IPS-20b (cell line): ENCODE data around the gene RAB3D.
"Not testable (repeated sequence)": the region's sequence is repeated elsewhere in the genome, so short reads cannot be mapped to it uniquely, and the experiment has no call there.

Source experiments
- H3K27ac ChIP-seq: one replicate; pipeline ENCODE4 v1.5.1; 2013; ENCODE audit warnings: low read length
- H3K27me3 ChIP-seq: 2 replicates; pipeline ENCODE4 v1.6.1; 2013; ENCODE audit warnings: mild to moderate bottlenecking, low read length, inconsistent platforms; ENCODE audit not compliant: insufficient read depth
- H3K36me3 ChIP-seq: 2 replicates; pipeline ENCODE4 v1.6.1; 2013; ENCODE audit warnings: low read depth, mild to moderate bottlenecking, inconsistent platforms, low read length, moderate library complexity; ENCODE audit not compliant: insufficient read depth
- H3K4me1 ChIP-seq: 2 replicates; pipeline ENCODE4 v1.6.1; 2013; ENCODE audit warnings: mild to moderate bottlenecking, control low read depth, inconsistent platforms, low read length, moderate library complexity; ENCODE audit not compliant: insufficient read depth
- H3K4me3 ChIP-seq: 2 replicates; pipeline ENCODE4 v1.5.1; 2013; ENCODE audit warnings: mild to moderate bottlenecking, low read length, inconsistent platforms
- H3K9ac ChIP-seq: 2 replicates; pipeline ENCODE4 v1.6.1; 2013; ENCODE audit warnings: low read depth, mild to moderate bottlenecking, inconsistent platforms, low read length, moderate library complexity
- H3K9me3 ChIP-seq: 2 replicates; pipeline ENCODE4 v1.6.1; 2013; ENCODE audit warnings: mild to moderate bottlenecking, low read depth, low read length, inconsistent platforms; ENCODE audit not compliant: insufficient read depth

RAB3D gene, protein sequence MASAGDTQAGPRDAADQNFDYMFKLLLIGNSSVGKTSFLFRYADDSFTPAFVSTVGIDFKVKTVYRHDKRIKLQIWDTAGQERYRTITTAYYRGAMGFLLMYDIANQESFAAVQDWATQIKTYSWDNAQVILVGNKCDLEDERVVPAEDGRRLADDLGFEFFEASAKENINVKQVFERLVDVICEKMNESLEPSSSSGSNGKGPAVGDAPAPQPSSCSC

DNA sequence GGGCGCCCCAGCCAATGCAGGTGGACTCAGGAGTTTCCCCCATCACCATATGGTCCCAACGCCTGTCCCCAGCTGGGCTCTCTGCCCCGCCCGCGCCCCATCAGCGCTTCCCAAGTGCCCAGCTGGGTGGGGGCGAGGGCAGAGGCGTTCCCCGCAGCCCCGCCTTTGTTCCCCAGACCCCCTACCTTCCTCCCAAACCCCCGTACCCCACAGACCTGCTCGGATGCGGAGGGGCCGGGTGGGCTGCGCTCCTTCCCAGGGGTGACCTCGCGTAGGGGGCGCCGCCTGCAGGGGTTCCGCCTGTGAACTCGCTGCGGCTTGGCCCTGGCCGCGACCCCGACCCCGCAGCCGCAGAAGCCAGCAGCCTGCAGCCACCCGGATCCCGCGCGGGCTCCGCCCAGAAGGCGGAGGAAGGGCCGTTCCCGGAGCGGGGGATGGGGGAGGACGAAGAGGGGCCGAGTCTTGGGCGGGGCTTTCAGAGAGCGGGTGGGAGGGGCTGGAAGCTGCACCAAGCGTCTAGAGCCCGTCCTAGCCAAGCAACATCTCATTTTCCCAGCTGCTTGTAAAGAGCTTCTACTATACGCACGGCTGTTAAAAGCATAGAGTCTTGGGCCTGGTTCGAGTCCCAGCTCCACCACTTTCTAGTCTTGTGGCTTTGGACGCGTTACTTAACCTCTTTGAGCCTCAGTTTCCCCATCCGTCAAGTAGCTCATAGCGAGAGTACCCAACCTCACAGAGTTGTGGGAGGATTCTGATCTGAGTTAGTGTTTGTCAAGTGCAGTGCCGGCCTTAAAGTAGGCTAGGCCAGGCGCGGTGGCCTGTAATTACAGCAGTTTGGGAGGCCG is at the start of gene RAB3D:
Gene RAB3D (minus strand): TSS at position 404 of the 845 bp plus-strand sequence. CDS start 2,258 bp downstream, outside the sequence.
- no peaks in the 10 kb centered on the region for H3K27me3 ChIP-seq
- H3K9ac ChIP-seq = peak within 1 kb of the TSS; percentile 69; the same call in 1 of the 2 replicates
- H3K4me3 ChIP-seq = peak within 1 kb of the TSS; percentile 79
- no peaks in the 10 kb centered on the region; the same call in 1 of the 2 replicates for H3K4me1 ChIP-seq
- H3K27ac ChIP-seq = no peak within 1 kb of the TSS
- peaks cover 8% of the 10 kb centered on the region for H3K36me3 ChIP-seq
- no peaks in the 10 kb centered on the region for H3K9me3 ChIP-seq

DNA sequence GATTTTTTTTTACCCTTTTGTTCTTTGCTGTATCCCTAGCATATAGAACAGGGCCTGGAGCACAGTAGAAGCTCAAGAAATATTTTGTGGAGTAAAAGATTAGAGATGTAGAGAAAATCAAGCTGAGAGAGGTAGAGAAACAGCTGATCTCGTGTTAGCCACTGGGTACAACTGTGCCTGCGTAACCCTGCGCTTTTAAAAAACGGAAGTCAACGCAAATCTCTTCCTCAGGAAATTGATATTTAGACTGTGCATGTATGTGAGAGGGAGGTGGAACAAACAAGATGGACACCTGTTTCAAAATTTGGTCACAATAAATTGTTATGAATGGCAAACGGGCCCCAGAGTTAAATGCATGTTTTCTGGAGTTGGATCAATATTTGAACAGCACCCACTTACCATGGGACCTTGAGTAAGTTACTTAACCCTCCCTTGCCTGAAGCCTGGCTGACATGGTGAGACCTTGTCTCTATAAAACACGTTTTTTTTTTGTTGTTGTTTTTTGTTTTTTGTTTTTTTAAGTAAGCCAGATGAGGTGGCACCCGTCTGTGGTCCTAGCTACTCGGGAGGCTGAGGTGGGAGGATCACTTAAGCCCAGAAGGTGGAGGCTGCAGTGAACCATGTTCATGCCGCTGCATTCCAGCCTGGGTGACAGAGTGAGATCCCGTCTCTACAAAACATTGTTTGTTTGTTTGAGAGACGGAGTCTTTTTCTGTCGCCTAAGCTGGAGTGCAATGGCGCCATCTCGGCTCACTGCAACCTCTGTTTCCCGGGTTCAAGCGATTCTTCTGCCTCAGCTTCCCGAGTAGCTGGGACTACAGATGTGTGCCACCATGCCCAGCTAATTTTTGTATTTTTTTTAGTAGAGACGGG is 47.9 kb upstream of the RAB3D start:
- H3K9me3 ChIP-seq = no peaks in the 10 kb centered on the region
- H3K36me3 ChIP-seq = no peaks in the 10 kb centered on the region
- no peak overlapping the region for H3K27ac ChIP-seq
- H3K27me3 ChIP-seq = peaks cover 14% of the 10 kb centered on the region; the same call in 1 of the 2 replicates
- H3K4me3 ChIP-seq = no peak overlapping the region
- no peaks in the 10 kb centered on the region for H3K4me1 ChIP-seq
- H3K9ac ChIP-seq = no peak overlapping the region

DNA sequence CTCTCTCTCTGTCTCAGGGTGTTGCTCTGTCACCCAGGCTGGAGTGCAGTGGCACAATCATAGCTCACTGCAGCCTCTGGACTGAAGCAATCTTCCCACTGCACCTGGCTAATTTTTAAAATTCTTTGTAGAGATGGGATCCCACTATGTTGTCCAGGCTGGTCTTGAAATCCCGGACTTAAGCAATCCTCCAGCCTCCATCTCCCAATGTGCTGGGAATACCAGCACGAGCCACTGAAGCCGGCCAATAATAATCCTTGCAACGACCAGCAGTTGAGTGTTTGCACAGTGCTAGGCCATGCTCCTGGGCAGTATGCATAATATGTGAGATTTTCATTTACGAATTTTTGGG is 45.3 kb upstream of the RAB3D start:
- Histone ChIP-seq H3K4me3 (no peak overlapping the region), H3K9ac (no peak overlapping the region; the same call in 1 of the 2 replicates), H3K27ac (no peak overlapping the region)

DNA sequence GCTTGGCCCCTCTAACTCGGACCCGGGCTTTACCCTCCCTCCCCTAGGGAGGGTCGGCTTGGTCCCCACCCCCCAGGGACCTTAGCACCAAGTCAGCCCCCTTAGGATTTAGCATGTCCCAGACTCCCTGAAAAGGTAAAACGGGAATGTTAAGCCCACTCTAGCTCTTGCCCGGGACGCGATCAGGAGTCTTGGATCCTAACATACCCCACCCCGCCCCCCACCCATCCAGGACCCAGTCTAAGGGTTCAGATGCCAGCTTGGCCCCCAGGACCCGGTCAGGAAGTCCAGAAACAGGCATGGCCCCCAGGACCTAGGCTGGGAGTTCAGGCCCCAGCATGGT is 44.2 kb upstream of the RAB3D start:
- Histone ChIP-seq H3K4me1 (0 out of 2 replicates have a peak, but pooled peaks cover 3% of the 10 kb centered on the region), H3K27ac (no peak overlapping the region), H3K9me3 (no peaks in the 10 kb centered on the region), H3K36me3 (no peaks in the 10 kb centered on the region), H3K4me3 (peak overlapping the region; percentile 71), H3K27me3 (peaks cover 14% of the 10 kb centered on the region; the same call in 1 of the 2 replicates), H3K9ac (peak overlapping the region; percentile 45; the same call in 1 of the 2 replicates)

More for the DNA sequence above, 45.3 kb upstream of the RAB3D start:
- Histone ChIP-seq H3K4me1 (0 out of 2 replicates have a peak, but pooled peaks cover 3% of the 10 kb centered on the region), H3K27me3 (peaks cover 14% of the 10 kb centered on the region; the same call in 1 of the 2 replicates), H3K36me3 (no peaks in the 10 kb centered on the region), H3K9me3 (no peaks in the 10 kb centered on the region)

DNA sequence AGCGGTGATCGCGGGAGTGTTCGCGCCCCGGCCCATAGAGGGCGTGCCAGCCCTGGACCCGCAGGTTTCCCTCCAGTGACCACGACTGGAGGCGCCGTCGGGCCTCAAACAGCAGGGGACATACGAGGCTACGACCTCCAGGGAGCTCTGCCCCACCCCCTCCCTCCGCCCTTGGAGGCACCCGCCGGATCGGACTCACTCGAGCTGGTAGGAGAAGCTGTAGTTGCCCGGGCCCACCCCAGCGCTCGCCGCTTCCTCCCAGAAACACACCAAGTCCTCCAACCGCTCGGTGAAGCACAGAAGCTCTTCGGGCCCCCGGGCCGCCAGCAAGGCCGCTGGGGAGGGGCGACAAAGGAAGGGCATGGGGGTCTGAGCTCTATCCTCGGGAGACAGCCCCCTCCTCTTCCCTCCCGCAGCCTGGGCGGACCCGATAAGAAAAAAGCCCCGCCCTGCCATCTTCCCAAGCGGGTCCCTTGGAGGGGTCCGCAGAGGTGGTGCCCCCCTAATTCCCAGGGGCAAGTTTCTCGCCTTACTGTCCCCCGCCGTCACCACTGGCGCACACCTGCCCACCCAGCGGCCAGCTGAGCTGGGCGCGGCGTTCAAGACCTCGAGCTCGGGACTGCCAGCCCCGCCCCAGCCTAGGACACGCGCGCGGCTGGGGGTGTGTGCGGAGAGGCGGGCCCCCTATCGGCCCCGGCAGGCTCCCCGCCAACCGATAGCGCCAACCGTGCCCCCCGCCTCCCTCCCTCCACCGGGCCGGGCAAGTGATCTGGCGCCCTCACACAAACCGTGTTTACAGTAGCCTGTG is 43.6 kb upstream of the RAB3D start:
- H3K4me1 ChIP-seq = 0 out of 2 replicates have a peak, but pooled peaks cover 3% of the 10 kb centered on the region

DNA sequence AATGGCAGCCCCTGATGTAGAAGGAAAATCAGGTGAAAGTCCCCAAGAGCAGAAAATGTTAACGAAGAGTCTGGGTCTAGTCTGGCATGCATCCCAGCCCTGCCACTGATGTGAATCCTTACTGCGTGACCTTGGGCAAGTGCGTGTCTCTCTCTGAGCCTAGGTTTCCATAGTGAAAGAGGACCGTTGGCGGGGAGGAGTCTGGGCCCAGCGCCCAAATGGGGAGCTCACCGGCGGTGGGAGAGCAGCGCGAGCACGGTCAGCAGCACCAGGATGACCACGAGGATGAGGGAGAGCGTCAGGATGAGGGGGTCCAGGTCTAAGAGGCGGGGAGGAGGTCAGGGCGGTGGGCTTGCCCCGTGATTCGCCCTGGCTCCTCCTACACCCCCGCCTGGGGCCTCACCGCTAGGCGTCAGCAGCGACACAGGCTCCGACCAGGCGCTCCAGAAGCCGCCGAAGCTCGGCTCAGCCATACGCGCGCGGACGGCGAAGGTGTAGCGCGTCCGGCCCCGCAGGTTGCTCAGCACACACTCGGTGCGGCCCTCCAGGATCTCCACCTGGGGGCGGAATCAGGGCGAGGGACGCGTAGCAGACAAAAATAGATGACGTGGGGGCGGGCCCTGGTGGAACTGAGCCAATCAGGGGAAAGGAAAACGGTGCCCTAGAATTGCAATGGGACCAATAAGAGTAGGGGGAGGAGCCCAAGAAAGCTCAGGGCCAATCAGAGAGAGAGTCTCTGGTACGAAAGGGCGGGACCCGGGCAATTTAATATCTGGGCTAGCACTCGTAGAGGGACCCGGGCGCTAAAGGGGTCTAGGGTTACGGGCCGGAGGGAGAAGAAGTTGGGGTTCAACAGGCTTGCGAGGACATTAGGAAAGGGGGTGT is 41.4 kb upstream of the RAB3D start:
- peaks cover 3% of the 10 kb centered on the region; the same call in 1 of the 2 replicates for H3K4me1 ChIP-seq
- peak overlapping the region; percentile 72 for H3K4me3 ChIP-seq
- no peak overlapping the region for H3K27ac ChIP-seq
- peak overlapping the region; percentile 74; the same call in 1 of the 2 replicates for H3K9ac ChIP-seq
- H3K36me3 ChIP-seq = no peaks in the 10 kb centered on the region
- peaks cover 14% of the 10 kb centered on the region; the same call in 1 of the 2 replicates for H3K27me3 ChIP-seq
- no peaks in the 10 kb centered on the region for H3K9me3 ChIP-seq

More for the DNA sequence above, 43.6 kb upstream of the RAB3D start:
- Histone ChIP-seq H3K9ac (peak overlapping the region; percentile 45; the same call in 1 of the 2 replicates), H3K9me3 (no peaks in the 10 kb centered on the region), H3K36me3 (no peaks in the 10 kb centered on the region), H3K4me3 (peak overlapping the region; percentile 71), H3K27me3 (peaks cover 14% of the 10 kb centered on the region; the same call in 1 of the 2 replicates), H3K27ac (no peak overlapping the region)

DNA sequence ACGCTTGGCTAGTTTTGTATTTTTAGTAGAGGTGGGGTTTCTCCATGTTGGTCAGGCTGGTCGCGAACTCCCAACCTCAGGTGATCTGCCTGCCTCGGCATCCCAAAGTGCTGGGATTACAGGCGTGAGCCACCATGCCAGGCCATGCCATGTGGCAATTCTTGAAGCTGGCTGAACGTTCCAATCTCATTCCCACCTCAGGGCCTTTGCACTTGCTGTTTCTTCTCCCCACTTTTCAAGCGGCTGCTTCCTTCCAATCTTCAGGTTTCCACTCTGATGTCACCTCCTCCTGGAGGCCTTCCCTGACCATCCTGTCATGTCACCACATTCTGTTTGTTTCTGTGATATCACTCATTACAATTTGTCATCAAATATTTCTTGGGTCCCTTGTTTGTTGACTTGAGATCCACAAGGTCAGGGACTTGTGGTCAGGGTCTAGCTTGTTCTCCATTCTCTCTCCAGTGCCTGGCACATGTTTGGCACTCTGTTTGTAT is 40.4 kb upstream of the RAB3D start:
- Histone ChIP-seq H3K9me3 (no peaks in the 10 kb centered on the region), H3K27ac (no peak overlapping the region), H3K4me1 (peaks cover 7% of the 10 kb centered on the region; the same call in 1 of the 2 replicates), H3K4me3 (peak overlapping the region; percentile 72), H3K27me3 (peaks cover 14% of the 10 kb centered on the region; the same call in 1 of the 2 replicates), H3K9ac (peak overlapping the region; percentile 74; the same call in 1 of the 2 replicates), H3K36me3 (no peaks in the 10 kb centered on the region)

DNA sequence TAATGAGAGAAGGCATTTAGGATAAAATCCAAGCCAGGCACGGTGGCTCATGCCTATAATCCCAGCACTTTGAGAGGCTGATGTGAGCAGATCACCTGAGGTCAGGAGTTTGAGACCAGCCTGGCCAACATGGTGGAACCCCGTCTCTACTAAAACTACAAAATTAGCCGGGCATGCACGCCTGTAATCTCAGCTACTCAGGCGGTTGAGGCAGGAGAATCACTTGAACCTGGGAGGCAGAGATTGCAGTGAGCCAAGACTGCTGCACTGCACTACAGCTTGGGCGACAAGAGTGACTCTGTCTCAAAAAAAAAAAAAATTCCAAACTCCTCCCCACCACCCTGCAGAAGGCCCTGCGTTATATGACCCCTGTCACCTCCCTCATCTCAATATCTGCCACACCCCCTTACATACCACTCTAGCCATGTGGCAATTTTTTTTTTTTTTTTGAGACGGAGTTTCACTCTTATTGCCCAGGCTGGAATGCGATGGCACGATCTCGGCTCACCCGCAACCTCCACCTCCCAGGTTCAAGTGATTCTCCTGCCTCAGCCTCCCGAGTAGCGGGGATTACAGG is 39.9 kb upstream of the RAB3D start:
- not testable (repeated sequence) for H3K27ac ChIP-seq, H3K4me3 ChIP-seq, H3K4me1 ChIP-seq, H3K9ac ChIP-seq, H3K36me3 ChIP-seq, H3K9me3 ChIP-seq
- peaks cover 14% of the 10 kb centered on the region; the same call in 1 of the 2 replicates for H3K27me3 ChIP-seq

DNA sequence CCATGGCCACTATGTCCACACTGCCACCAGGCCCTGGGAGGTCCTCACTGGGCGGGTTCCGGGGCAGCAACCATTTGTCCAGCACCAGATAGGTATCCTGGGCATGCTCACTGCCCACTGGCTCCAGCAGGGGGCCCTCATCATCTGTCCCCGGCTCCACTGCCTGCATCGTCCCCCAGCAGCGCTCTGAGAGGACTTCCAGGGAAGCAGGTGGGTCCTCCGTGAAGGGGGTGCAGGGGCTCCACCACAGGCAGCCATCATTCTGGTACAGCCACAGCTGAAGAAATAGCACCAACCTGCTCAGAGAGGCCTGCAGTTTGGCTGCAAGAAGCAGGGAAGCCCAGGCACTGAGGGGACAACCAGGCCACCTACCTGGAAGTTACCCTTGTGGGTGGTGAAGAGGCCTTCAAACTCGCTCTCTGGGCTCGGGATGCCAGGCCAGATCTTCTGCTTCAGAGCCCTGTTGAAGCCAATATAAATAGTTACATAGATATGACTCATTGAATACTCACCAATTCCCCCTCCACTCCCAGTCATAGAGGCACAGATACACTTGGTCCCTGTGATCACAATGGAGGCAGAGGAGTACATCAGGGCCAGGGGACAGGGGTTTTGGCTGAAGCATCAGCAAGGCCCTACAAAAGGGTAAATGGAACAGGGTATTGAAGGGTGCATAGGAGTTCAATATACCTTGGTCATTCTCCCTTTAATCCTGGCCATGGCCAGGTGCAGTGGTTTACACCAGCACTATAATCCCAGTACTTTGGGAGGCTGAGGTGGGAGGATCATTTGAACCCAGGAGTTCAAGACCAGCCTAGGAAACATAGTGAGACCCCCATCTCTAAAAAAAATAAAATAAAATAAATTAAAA is 39.1 kb upstream of the RAB3D start:
- Histone ChIP-seq H3K4me1 (peaks cover 7% of the 10 kb centered on the region; the same call in 1 of the 2 replicates), H3K9me3 (no peaks in the 10 kb centered on the region), H3K27me3 (peaks cover 12% of the 10 kb centered on the region; the same call in 1 of the 2 replicates), H3K4me3 (no peak overlapping the region), H3K9ac (no peak overlapping the region), H3K27ac (no peak overlapping the region), H3K36me3 (no peaks in the 10 kb centered on the region)
